Cardiac muscle cell (in vitro differentiated cells and primary cell): ENCODE measurements around the gene RGS3. TPM values are rescaled to one million over a fixed set of nuclear protein-coding genes. Genes with fewer than 3 reads are reported as not detected.
A peak's percentile ranks its signal among the peaks of the same experiment; 100 is the strongest.

ENCODE experiments used
- DNase-seq, 2 donors: peaks; one replicate each; pipeline versions ENCODE4 v3.0.0 to v3.0.0-alpha.2; 2010 to 2017; ENCODE audit warnings: low read depth in 1 of 2, low spot score in 1 of 2
- H3K27ac ChIP-seq: fragments of 200-600 bp; sonication (generic); 2 replicates; pipeline ENCODE4 v1.5.1; 2016
- H3K27me3 ChIP-seq: fragments of 200-600 bp; sonication (generic); 2 replicates; pipeline ENCODE4 v1.6.0; 2016; ENCODE audit warnings: control low read depth
- H3K36me3 ChIP-seq: fragments of 200-600 bp; sonication (generic); 2 replicates; pipeline ENCODE4 v1.5.1; 2016; ENCODE audit warnings: control low read depth
- H3K4me1 ChIP-seq: fragments of 200-600 bp; sonication (generic); 2 replicates; pipeline ENCODE4 v1.8.1; 2017; ENCODE audit warnings: low read depth, mild to moderate bottlenecking, mixed run types
- H3K4me3 ChIP-seq: fragments of 200-600 bp; sonication (generic); 2 replicates; pipeline ENCODE4 v1.5.1; 2016; ENCODE audit warnings: mild to moderate bottlenecking
- H3K9me3 ChIP-seq: fragments of 200-600 bp; sonication (generic); 2 replicates; pipeline ENCODE4 v1.5.1; 2017; ENCODE audit warnings: low read depth, mild to moderate bottlenecking, control low read depth
- polyA plus RNA-seq: library from polyadenylated mRNA; unstranded; fragments of >200 nt; fragmentation: Nextera tagmentation; extraction: Ambion mirVana; gene quantifications from 2 replicates; pipeline ENCODE4 v1.2.1, GENCODE V29; 2016
- total RNA-seq: library from RNA; depleted of rRNA; stranded (reverse); fragments of >200 nt; gene quantifications from 2 replicates; pipeline ENCODE4 v1.2.3, GENCODE V29; 2016
- TF ChIP-seq, protein P1 (sequence below): IDR thresholded peaks from 2 replicates; pipeline ENCODE4 v1.5.1; 2012; ENCODE audit warnings: low read depth, mild to moderate bottlenecking, low read length

RGS3 gene
- total and polyA plus RNA-seq, 2 experiments from 2014 or later, result 94.7 to 126 TPM

DNA sequence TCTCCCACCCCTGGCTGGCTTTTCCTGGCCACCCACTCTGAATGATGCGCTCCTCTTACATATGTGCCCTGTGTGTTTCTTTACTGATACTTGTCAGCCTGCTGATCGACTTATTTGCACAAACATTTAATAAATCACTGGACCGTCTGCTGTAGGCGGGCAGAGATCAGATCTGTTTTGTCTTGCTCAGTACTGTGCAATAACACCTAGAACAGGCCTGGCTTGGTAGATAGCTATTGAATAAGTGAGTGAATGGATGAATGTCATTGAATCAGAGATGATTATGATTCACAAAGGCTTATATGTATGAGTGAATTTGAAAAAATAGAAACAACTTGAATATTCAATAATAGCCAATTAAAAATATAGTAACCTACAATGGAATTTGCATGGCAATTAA, 165.1 kb downstream of the RGS3 start:
- Histone ChIP-seq H3K4me3 (no peak overlapping the region), H3K9me3 (no peaks in the 10 kb centered on the region), H3K36me3 (no peaks in the 10 kb centered on the region), H3K27me3 (no peaks in the 10 kb centered on the region), H3K27ac (no peak overlapping the region), H3K4me1 (peaks cover 23% of the 10 kb centered on the region)
- no peak for DNase-seq
- TF ChIP-seq, protein P1, sequence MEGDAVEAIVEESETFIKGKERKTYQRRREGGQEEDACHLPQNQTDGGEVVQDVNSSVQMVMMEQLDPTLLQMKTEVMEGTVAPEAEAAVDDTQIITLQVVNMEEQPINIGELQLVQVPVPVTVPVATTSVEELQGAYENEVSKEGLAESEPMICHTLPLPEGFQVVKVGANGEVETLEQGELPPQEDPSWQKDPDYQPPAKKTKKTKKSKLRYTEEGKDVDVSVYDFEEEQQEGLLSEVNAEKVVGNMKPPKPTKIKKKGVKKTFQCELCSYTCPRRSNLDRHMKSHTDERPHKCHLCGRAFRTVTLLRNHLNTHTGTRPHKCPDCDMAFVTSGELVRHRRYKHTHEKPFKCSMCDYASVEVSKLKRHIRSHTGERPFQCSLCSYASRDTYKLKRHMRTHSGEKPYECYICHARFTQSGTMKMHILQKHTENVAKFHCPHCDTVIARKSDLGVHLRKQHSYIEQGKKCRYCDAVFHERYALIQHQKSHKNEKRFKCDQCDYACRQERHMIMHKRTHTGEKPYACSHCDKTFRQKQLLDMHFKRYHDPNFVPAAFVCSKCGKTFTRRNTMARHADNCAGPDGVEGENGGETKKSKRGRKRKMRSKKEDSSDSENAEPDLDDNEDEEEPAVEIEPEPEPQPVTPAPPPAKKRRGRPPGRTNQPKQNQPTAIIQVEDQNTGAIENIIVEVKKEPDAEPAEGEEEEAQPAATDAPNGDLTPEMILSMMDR, result no peak

DNA sequence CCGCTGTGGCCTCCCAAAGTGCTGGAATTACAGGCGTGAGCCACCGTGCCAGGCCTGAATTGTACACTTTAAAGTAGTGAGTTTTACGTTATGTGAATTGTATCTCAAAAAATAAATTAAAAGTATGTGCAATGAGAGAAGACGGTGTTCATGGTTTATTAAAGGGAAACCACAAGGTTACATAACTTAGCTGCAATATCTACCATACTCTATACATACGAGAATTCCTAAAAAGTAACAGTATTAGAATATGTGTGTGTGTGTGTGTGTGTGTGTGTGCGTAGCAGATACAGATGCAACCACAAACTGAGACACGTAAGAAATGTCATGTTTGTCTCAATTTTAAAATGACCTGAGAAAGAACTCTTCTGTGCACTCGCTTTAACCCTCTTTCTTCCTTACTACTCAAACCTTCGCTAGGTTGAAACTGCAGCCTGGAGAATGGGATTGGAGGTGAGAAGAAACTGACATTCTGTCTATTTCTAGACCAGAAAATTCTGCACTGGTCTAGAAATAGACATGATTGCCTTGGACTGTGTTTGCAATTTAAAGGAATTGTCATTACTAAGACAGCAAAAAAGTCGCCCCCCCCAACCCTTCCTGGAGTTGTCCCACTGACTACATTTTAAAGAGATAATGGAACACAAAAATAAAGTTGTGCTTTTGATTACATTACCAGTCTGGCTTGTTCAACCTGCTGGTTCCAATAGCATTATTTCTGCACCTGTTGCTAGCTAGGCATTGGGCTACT, 167.0 kb downstream of the RGS3 start:
- Histone ChIP-seq H3K36me3 (no peaks in the 10 kb centered on the region), H3K27me3 (no peaks in the 10 kb centered on the region), H3K9me3 (no peaks in the 10 kb centered on the region), H3K27ac (no peak overlapping the region), H3K4me3 (no peak overlapping the region), H3K4me1 (peaks cover 32% of the 10 kb centered on the region)
- no peak for DNase-seq
- TF ChIP-seq, protein P1, result no peak

DNA sequence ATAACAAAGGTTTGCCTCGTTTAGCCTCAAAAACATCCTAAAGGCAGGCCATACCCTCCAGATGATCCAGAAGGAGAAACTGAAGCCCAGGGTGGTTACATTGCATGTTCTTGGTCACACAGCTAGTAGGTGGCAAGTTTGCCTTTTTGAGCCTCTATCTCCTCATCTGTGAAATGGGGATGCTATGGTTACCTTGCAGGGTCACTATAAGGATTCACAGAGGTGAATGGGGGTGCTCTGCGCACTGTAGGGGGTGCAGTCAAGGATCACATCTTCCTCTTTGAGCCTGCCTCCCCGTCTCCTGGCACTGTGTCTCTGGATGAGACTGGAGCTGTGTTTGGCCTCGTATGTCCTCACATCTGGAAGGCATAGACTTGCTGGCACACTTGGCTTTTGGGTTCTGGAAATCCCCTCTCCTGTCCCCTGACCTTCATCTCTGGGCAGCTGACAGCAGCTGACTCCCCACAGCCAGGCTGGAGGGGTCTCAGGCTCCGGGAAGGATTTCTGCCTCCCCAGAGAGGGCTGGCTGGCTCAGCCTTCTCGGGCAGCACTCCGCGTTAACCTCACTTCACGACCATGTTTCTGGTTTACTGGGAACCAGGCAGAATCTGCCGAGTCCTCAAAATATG, 167.7 kb downstream of the RGS3 start:
- Histone ChIP-seq H3K36me3 (no peaks in the 10 kb centered on the region), H3K9me3 (no peaks in the 10 kb centered on the region), H3K27me3 (no peaks in the 10 kb centered on the region), H3K4me1 (peaks cover 39% of the 10 kb centered on the region), H3K27ac (no peak overlapping the region), H3K4me3 (no peak overlapping the region)
- no peak for DNase-seq
- TF ChIP-seq, protein P1, result no peak

DNA sequence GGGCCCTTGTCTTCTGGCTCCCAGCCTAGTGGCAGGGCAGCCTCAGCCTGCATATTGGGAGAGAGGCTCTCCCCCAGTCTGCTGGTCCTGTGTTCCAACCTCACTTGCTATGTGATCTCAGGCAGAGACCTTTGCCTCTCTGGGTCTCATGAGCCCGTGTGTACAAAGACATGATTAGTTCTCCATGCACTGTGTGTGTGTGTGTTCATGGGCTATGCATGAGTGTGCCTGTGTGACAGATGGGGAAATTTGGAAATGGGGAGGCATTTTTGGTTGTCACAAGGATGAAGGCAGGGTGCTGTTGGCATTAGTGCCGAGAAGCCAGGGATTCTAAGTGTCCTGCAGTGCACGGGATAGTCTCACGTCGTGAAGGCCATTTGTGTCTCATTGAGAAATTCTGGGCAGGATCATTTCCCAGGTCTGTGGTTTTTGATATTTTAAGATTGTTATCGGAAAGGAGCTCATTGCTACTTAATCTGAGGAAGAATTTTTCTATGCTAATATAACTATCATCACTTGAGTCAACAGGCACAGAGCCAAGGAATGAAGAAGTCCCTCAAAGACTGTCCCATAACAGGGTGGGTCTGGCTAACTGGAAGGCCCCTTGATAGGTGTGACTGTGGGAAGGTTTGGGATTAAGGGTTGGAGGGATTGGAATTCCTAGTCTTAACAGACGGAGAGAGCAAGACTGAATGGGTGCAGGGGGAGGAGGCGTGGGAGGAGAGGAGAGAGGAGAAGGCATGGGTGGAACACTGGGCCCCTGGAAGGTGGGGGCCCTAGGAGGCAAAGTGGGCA, 168.5 kb downstream of the RGS3 start:
- Histone ChIP-seq H3K36me3 (no peaks in the 10 kb centered on the region), H3K27ac (no peak overlapping the region), H3K27me3 (no peaks in the 10 kb centered on the region), H3K9me3 (no peaks in the 10 kb centered on the region), H3K4me3 (no peak overlapping the region), H3K4me1 (peaks cover 45% of the 10 kb centered on the region)
- DNase-seq, result no peak
- TF ChIP-seq, protein P1, result no peak

DNA sequence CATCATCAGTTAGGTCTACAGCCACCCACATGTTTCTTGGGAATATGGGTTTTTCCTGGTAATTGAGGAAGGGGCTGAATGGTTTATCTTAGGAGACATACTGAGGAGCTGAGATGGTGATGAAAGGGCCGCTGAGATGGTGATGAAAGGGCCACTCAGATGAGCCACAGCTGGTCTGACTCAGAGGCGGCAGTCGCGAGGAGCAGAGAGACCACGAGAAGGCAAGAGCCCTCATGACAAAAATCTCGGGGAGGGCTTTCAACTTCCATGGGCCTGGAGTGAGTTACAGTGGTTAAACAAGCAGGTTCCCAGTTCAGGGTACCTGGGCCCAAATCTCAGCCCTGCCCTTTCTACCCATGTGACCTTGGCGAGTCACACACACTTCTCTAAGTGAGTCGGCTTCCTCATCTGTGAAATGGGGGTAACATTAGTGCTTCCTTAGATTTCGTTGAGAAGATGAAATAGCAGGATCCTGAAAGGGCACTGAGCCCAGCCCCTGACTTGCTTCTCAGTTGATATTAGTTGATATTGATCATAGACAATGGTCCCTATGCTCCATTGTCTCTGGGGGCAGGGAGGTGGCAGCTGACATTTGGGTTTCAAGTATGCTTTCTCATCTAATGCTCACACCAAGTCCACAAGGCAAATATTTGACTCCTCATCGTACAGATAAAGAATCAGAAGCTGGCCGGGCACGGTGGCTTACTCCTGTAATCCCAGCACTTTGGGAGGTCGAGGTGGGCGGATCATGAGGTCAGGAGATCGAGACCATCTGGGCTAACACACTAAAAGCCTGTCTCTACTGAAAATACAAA, 169.5 kb downstream of the RGS3 start:
- Histone ChIP-seq H3K27me3 (no peaks in the 10 kb centered on the region), H3K9me3 (no peaks in the 10 kb centered on the region), H3K4me3 (no peak overlapping the region), H3K4me1 (peaks cover 44% of the 10 kb centered on the region), H3K36me3 (no peaks in the 10 kb centered on the region), H3K27ac (no peak overlapping the region)
- peak; percentile 37 to 46 for DNase-seq
- TF ChIP-seq, protein P1, result no peak
